Caco-2 (cell line): Measurements from ENCODE around the gene TFDP2. TPM values are rescaled to one million over a fixed set of nuclear protein-coding genes. Genes with fewer than 3 reads are reported as not detected.

Experiments
- BruUV-seq: library from RNA; stranded (reverse); fragments of 400-500 nt; replicated peaks from 2 replicates; lab custom pipeline; 2021; lab: Mats Ljungman, UMichigan
- CTCF ChIA-PET: fragments of 300-600 bp; sonication (Branson Sonifier 250); formaldehyde crosslinking; loops from one replicate; lab custom pipeline; 2022; ENCODE audit warnings: antibody characterized with exemption; lab: Charles Lee
- POLR2A ChIA-PET: fragments of 300-600 bp; sonication (Branson Sonifier 250); formaldehyde crosslinking; loops from one replicate; lab custom pipeline; 2022; ENCODE audit warnings: antibody characterized with exemption; lab: Charles Lee
- DNase-seq, 2 experiments: peaks; one replicate each; pipeline versions ENCODE4 v3.0.0 to v3.0.0-alpha.2; 2020 to 2022
- H3K27me3 ChIP-seq: replicated peaks from 2 replicates; pipeline ENCODE4 v1.6.0; 2011; ENCODE audit warnings: low read length; ENCODE audit not compliant: control insufficient read depth, insufficient read depth
- H3K36me3 ChIP-seq: 2 replicates; pipeline ENCODE4 v1.5.1; 2011; ENCODE audit warnings: low read length; ENCODE audit not compliant: control insufficient read depth, insufficient read depth
- H3K4me1 ChIP-seq: fragments of 250-450 bp; sonication (Bioruptor Pico); 2 replicates; pipeline ENCODE4 v1.5.1; 2020; ENCODE audit warnings: mild to moderate bottlenecking
- H3K4me3 ChIP-seq: 2 replicates; pipeline ENCODE4 v1.5.1; 2011; ENCODE audit warnings: low read depth, mild to moderate bottlenecking, control low read depth, low read length
- H3K9me3 ChIP-seq: fragments of 250-450 bp; sonication (Bioruptor Pico); 2 replicates; pipeline ENCODE4 v1.5.1; 2020; ENCODE audit warnings: mild to moderate bottlenecking, moderate library complexity
- H3K27ac Mint-ChIP-seq: one replicate; pipeline ENCODE4 v1.8.0; 2022; ENCODE audit warnings: mixed read lengths; ENCODE audit not compliant: unreplicated experiment
- H3K27me3 Mint-ChIP-seq: one replicate; pipeline ENCODE4 v1.8.0; 2022; ENCODE audit warnings: mixed read lengths; ENCODE audit not compliant: insufficient read depth, unreplicated experiment
- H3K36me3 Mint-ChIP-seq: one replicate; pipeline ENCODE4 v1.8.0; 2022; ENCODE audit warnings: mild to moderate bottlenecking, mixed read lengths; ENCODE audit not compliant: insufficient read depth, unreplicated experiment
- H3K4me1 Mint-ChIP-seq: one replicate; pipeline ENCODE4 v1.8.0; 2022; ENCODE audit warnings: low read depth, mixed read lengths; ENCODE audit not compliant: unreplicated experiment
- H3K4me3 Mint-ChIP-seq: one replicate; pipeline ENCODE4 v1.8.0; 2022; ENCODE audit warnings: mild to moderate bottlenecking, moderate library complexity, mixed read lengths; ENCODE audit not compliant: unreplicated experiment
- H3K9me3 Mint-ChIP-seq: one replicate; pipeline ENCODE4 v1.8.0; 2022; ENCODE audit warnings: mixed read lengths; ENCODE audit not compliant: unreplicated experiment
- CTCF ChIP-seq, 2 experiments: fragments of 200-600 bp in 1 of 2; IDR thresholded peaks; 1 replicate in 1 of 2; 2 replicates in 1 of 2; pipeline versions ENCODE4 v1.5.1 to v1.8.0; 2011 to 2022; ENCODE audit warnings: antibody characterized with exemption in 1 of 2, control low read depth in 1 of 2, inconsistent platforms in 1 of 2, low read depth in 1 of 2, low read length in 1 of 2, mild to moderate bottlenecking in 1 of 2, moderate library complexity in 1 of 2; ENCODE audit not compliant: insufficient read depth in 1 of 2, severe bottlenecking in 1 of 2, unreplicated experiment in 1 of 2
- intact Hi-C: fragments of 100-400 bp; cut with micrococcal nuclease; formaldehyde crosslinking; loops from one replicate; pipeline ENCODE4 v1.10.0; 2022; ENCODE audit not compliant: unreplicated experiment
- total RNA-seq: library from RNA; stranded (reverse); gene quantifications from 2 replicates; pipeline ENCODE4 v1.2.3, GENCODE V29; 2022

The TFDP2 gene
- total RNA-seq, 1 experiment from 2014 or later, result 38.6 TPM

- H3K4me1 ChIP-seq, result no peaks in the 10 kb centered on the region
- peaks cover 6% of the 10 kb centered on the region for H3K36me3 Mint-ChIP-seq
- H3K27me3 Mint-ChIP-seq, result no peaks in the 10 kb centered on the region
- H3K4me3 ChIP-seq, result no peak overlapping the region
- BruUV-seq, result no TSS peak
- no peak overlapping the region for H3K4me3 Mint-ChIP-seq
- TF ChIP-seq CTCF (IDR thresholded peaks at IDR 0.05; ENCODE audit: insufficient read depth in 1 of 2, low read depth in 1 of 2, low read length in 1 of 2, severe bottlenecking in 1 of 2, unreplicated experiment in 1 of 2), result no peak
- no peaks in the 10 kb centered on the region for H3K36me3 ChIP-seq
- no peak for DNase-seq
- no peaks in the 10 kb centered on the region for H3K4me1 Mint-ChIP-seq
- no peaks in the 10 kb centered on the region for H3K27me3 ChIP-seq
- H3K27ac Mint-ChIP-seq, result no peak overlapping the region
- ChIA-PET POLR2A (interaction anchor here (0.6 kb wide), 1 partner anchor 41 kb away, joined by 6 read pairs; no protein-coding TSS in a partner anchor), CTCF (no interaction called here)
- no peaks in the 10 kb centered on the region for H3K9me3 Mint-ChIP-seq
- no peaks in the 10 kb centered on the region for H3K9me3 ChIP-seq
- intact Hi-C loops, result no loop called here
These were observed 199.4 kb downstream of the TFDP2 start for GRCh38 chr3:141949972-141950371.

- ChIA-PET POLR2A (interaction anchor here (0.6 kb wide), 1 partner anchor 40 kb away, joined by 6 read pairs; no protein-coding TSS in a partner anchor), CTCF (no interaction called here)
- Mint-ChIP-seq H3K9me3 (no peaks in the 10 kb centered on the region), H3K27ac (no peak overlapping the region), H3K36me3 (peaks cover 6% of the 10 kb centered on the region), H3K27me3 (no peaks in the 10 kb centered on the region), H3K4me3 (no peak overlapping the region), H3K4me1 (no peaks in the 10 kb centered on the region)
- Histone ChIP-seq H3K27me3 (no peaks in the 10 kb centered on the region), H3K4me3 (no peak overlapping the region), H3K9me3 (no peaks in the 10 kb centered on the region), H3K4me1 (no peaks in the 10 kb centered on the region), H3K36me3 (no peaks in the 10 kb centered on the region)
- TF ChIP-seq CTCF (IDR thresholded peaks at IDR 0.05; ENCODE audit: insufficient read depth in 1 of 2, low read depth in 1 of 2, low read length in 1 of 2, severe bottlenecking in 1 of 2, unreplicated experiment in 1 of 2), result no peak
- DNase-seq, result no peak
- intact Hi-C loops, result no loop called here
- BruUV-seq, result no TSS peak
These were observed 199.9 kb downstream of the TFDP2 start for GRCh38 chr3:141949399-141949798.

- intact Hi-C loops, result no loop called here
- Mint-ChIP-seq H3K36me3 (peaks cover 6% of the 10 kb centered on the region), H3K27ac (no peak overlapping the region), H3K4me1 (no peaks in the 10 kb centered on the region), H3K27me3 (no peaks in the 10 kb centered on the region), H3K4me3 (no peak overlapping the region), H3K9me3 (no peaks in the 10 kb centered on the region)
- no peak for DNase-seq
- CTCF ChIA-PET, result no interaction called here
- Histone ChIP-seq H3K27me3 (no peaks in the 10 kb centered on the region), H3K4me1 (peaks cover 7% of the 10 kb centered on the region; the same call in 1 of the 2 replicates), H3K4me3 (no peak overlapping the region), H3K9me3 (no peaks in the 10 kb centered on the region), H3K36me3 (no peaks in the 10 kb centered on the region)
- POLR2A ChIA-PET, result no interaction called here
- BruUV-seq, result no TSS peak
- no peak for TF ChIP-seq CTCF (IDR thresholded peaks at IDR 0.05; ENCODE audit: insufficient read depth in 1 of 2, low read depth in 1 of 2, low read length in 1 of 2, severe bottlenecking in 1 of 2, unreplicated experiment in 1 of 2)
These were observed 203.4 kb downstream of the TFDP2 start for GRCh38 chr3:141945726-141946485.
